Measurements from ENCODE around the gene SLC38A9. TPM values are rescaled to one million over a fixed set of nuclear protein-coding genes. Genes with fewer than 3 reads are reported as not detected.

Gene SLC38A9
- polyA plus RNA-seq, 2 of the 4 experiments (the other 2 are of a cell fraction), result 22.8 to 37.3 TPM

DNA sequence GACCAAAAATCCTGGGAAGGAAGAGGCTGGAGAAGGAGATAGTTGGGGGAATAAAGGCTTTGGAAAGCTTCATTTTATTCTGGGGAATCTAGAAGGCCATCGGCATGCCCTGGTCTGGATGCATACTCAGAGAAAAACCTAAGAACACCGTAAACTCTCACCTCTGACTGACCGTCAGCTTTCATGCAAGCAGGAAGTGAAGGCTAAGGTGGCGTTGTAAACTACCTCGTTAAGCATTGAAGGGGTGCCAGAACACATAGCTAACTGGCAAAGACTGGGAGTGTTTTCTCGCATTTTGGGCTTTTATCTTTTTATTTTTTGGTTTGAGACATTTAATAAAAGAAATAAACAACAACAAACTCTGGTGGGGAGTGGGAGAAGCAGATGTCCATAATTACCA, 2.6 kb upstream of the SLC38A9 start:
- WGBS (ENCODE audit: missing lambda C conversion rate), result 92% methylated on average over 6 of the region's 6 CpGs

GRCh38 chr5:55714339-55714738, 2.2 kb upstream of the SLC38A9 start:
- POLR2A ChIA-PET, result no interaction called here
- FAIRE-seq, result no peak

More for the DNA sequence above, 2.6 kb upstream of the SLC38A9 start:
- H3K4me2 ChIP-seq, result no peak overlapping the region
- DNase-seq (ENCODE audit: low read depth in 1 of 2, low spot score in 1 of 2), result no peak
- CTCF ChIA-PET, result interaction anchor here (1.2 to 1.3 kb wide), 2 partner anchors 207 to 221 kb away, joined by 3 read pairs; no protein-coding TSS in a partner anchor
- peaks cover 15% of the 10 kb centered on the region for H3K4me1 ChIP-seq
- ATAC-seq, result no peak
- H3K9me3 ChIP-seq, result 0 out of 3 replicates have a peak, but pooled peaks cover 6% of the 10 kb centered on the region
- POLR2A ChIA-PET, result no interaction called here
- FAIRE-seq, result no peak
- no peak overlapping the region for H3K4me3 ChIP-seq
- no peak for TF ChIP-seq TFCP2L1 (CRISPR knock-in tag; IDR thresholded peaks at IDR 0.05)
- TF ChIP-seq, protein P1, sequence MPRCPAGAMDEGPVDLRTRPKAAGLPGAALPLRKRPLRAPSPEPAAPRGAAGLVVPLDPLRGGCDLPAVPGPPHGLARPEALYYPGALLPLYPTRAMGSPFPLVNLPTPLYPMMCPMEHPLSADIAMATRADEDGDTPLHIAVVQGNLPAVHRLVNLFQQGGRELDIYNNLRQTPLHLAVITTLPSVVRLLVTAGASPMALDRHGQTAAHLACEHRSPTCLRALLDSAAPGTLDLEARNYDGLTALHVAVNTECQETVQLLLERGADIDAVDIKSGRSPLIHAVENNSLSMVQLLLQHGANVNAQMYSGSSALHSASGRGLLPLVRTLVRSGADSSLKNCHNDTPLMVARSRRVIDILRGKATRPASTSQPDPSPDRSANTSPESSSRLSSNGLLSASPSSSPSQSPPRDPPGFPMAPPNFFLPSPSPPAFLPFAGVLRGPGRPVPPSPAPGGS (IDR thresholded peaks at IDR 0.05), result no peak
- no peak overlapping the region for H3K27ac ChIP-seq

DNA sequence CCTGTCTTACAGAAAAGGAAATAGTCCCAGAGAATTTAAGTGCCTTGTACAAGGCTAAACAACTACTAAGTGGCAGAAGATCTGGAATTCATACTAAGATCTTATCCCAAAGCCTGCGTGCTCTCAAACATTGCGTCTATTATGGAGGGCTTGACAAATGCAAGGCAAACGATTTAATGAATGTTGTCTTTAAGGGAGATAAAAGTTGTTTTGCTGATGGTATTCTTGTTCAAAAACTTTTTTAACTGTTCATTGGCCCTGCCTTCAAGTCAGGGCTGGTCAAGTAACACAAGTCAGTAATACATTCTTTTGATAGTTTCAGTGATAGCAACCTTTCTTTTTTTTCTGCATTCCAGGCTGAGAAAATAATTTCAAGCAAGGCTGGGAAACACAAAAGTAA, 1.7 kb upstream of the SLC38A9 start:
- H3K4me1 ChIP-seq, result peaks cover 15% of the 10 kb centered on the region
- H3K27ac ChIP-seq, result no peak overlapping the region
- DNase-seq (ENCODE audit: low read depth in 1 of 2, low spot score in 1 of 2) (no peak), ATAC-seq (no peak), FAIRE-seq (no peak)
- TF ChIP-seq HES2 (IDR thresholded peaks at IDR 0.05) (no peak), ESRRA (IDR thresholded peaks at IDR 0.05; ENCODE audit: borderline replicate concordance, low read length) (no peak), NPAS2 (CRISPR knock-in tag; IDR thresholded peaks at IDR 0.05; ENCODE audit: borderline replicate concordance) (no peak), EP300 (IDR thresholded peaks at IDR 0.05) (no peak), MAZ (IDR thresholded peaks at IDR 0.05; ENCODE audit: borderline replicate concordance, low read depth, low read length) (no peak), EHMT2 (IDR thresholded peaks at IDR 0.05; ENCODE audit: low read depth) (no peak)
- no peak overlapping the region for H3K4me2 ChIP-seq
- ChIA-PET POLR2A (no interaction called here), CTCF (interaction anchor here (0.9 to 1.8 kb wide), 4 partner anchors 207 to 223 kb away, joined by 3 to 8 read pairs (median 3); no protein-coding TSS in a partner anchor)
- H3K9me3 ChIP-seq, result 0 out of 3 replicates have a peak, but pooled peaks cover 6% of the 10 kb centered on the region
- WGBS (ENCODE audit: missing lambda C conversion rate), result 93% methylated on average over 3 of the region's 3 CpGs
- H3K4me3 ChIP-seq, result no peak overlapping the region

More at GRCh38 chr5:55714339-55714738, 2.2 kb upstream of the SLC38A9 start:
- DNase-seq (ENCODE audit: low read depth in 1 of 2, low spot score in 1 of 2) (peak in 1 of 2 experiments; percentile 45), ATAC-seq (no peak)
- Histone ChIP-seq H3K4me1 (peaks cover 15% of the 10 kb centered on the region), H3K9me3 (0 out of 3 replicates have a peak, but pooled peaks cover 6% of the 10 kb centered on the region), H3K4me2 (no peak overlapping the region), H3K4me3 (no peak overlapping the region), H3K27ac (no peak overlapping the region)
- CTCF ChIA-PET, result interaction anchor here (1.2 to 1.3 kb wide), 2 partner anchors 207 to 221 kb away, joined by 3 read pairs; no protein-coding TSS in a partner anchor
- TF ChIP-seq NPAS2 (CRISPR knock-in tag; IDR thresholded peaks at IDR 0.05; ENCODE audit: borderline replicate concordance) (no peak), JUN (IDR thresholded peaks at IDR 0.05) (no peak), RCOR1 (IDR thresholded peaks at IDR 0.05; ENCODE audit: low read depth, low read length) (no peak), EHF (CRISPR knock-in tag; IDR thresholded peaks at IDR 0.05) (no peak), SMC3 (IDR thresholded peaks at IDR 0.05) (0 out of 3 replicates have a peak, but pooled peaks have one; percentile 10), CTCF (IDR thresholded peaks at IDR 0.05) (peak; percentile 18; the same call in 2 of the 3 replicates), RAD21 (conservative IDR thresholded peaks at IDR 0.05 in 1 of 2, IDR thresholded peaks at IDR 0.05 in 1 of 2) (peak in 1 of 2 experiments; percentile 38; a peak in 2 of 5 replicates)
- TF ChIP-seq, protein P2, sequence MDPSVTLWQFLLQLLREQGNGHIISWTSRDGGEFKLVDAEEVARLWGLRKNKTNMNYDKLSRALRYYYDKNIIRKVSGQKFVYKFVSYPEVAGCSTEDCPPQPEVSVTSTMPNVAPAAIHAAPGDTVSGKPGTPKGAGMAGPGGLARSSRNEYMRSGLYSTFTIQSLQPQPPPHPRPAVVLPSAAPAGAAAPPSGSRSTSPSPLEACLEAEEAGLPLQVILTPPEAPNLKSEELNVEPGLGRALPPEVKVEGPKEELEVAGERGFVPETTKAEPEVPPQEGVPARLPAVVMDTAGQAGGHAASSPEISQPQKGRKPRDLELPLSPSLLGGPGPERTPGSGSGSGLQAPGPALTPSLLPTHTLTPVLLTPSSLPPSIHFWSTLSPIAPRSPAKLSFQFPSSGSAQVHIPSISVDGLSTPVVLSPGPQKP (IDR thresholded peaks at IDR 0.05; ENCODE audit: low read depth, low read length), result no peak
- 31% methylated on average over 1 of the region's 1 CpG for WGBS (ENCODE audit: missing lambda C conversion rate)

Measured in A549 (cell line).